HG02973 (cell line): Measurements from ENCODE around the gene KDM2A.
"Not testable (repeated sequence)": the region's sequence is repeated elsewhere in the genome, so short reads cannot be mapped to it uniquely, and the experiment has no call there.

ENCODE experiments used
- ATAC-seq: cut with Tn5 transposase; IDR thresholded peaks from one replicate; pipeline ENCODE4 v1.9.1; 2021; ENCODE audit warnings: moderate library complexity; ENCODE audit not compliant: unreplicated experiment

KDM2A gene

DNA sequence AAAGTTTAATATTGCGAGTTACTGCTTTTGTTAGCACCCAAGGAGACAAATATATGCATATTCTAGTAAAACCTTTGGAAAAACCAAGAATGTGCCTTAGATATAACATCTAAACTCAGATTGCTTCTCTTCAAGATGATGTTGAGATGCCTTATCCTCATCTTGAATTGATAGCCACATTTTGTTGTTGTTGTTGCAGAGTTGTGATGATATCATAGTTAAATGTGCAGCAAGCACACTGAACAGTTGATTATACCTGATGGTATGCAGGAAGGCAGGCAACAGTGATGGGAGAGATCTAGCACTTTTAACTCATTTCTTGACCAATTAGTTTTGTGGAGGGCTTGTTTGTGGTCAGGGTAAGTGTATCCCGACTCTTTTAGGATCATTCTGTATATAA is 48.0 kb downstream of the KDM2A start:
- no peak for ATAC-seq

DNA sequence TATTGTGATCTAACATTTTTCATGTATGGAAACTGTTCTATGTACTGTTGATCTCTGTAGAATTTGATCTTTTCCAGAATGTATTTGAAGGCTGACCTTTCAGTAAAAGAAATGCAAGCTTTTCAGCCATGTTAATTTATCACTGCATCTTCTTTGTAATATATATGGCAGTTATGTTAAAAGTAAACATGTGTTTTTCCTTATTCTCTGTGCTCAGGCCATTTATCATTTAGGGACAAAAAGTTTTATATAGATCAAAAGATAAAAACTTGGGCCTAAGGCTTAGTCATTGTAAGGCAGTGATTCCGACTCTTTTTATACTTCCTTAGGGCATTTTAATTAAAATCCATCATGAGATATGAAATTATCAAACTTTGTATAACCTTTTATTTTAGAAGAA is 48.7 kb downstream of the KDM2A start:
- ATAC-seq = no peak

DNA sequence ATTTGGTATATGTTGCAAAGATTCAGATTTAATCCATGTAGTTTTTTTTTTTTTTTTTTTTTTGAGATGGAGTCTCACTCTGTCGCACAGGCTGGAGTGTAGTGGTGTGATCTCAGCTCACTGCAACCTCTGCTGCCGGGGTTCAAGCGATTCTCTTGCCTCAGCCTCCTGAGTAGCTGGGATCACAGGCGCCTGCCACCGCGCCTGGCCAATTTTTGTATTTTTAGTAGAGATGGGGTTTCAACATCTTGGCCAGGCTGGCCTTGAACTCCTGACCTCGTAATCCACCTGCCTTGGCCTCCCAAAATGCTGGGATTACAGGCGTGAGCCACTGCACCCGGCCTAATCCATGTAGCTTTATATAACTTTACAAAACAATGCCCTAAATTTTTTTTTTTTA is 49.8 kb downstream of the KDM2A start:
- not testable (repeated sequence) for ATAC-seq

DNA sequence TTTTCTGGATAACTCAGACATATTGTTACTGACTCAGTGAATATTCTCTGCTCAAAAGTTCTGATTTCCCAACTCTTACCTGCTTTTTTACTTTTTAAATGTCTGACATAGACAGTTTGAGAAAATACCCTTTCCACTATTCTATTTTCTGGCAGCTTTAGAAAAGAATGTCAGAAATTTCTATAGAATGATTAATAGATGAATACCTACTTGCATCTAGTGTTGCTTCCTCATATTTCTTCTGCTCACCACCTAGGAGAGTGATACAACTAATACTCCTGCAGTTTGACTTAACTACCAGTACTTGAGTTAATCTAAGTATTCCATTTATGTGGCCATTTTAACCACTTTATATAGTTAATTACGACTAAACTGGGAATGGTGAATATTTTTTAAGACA is 55.2 kb downstream of the KDM2A start:
- ATAC-seq = no peak

DNA sequence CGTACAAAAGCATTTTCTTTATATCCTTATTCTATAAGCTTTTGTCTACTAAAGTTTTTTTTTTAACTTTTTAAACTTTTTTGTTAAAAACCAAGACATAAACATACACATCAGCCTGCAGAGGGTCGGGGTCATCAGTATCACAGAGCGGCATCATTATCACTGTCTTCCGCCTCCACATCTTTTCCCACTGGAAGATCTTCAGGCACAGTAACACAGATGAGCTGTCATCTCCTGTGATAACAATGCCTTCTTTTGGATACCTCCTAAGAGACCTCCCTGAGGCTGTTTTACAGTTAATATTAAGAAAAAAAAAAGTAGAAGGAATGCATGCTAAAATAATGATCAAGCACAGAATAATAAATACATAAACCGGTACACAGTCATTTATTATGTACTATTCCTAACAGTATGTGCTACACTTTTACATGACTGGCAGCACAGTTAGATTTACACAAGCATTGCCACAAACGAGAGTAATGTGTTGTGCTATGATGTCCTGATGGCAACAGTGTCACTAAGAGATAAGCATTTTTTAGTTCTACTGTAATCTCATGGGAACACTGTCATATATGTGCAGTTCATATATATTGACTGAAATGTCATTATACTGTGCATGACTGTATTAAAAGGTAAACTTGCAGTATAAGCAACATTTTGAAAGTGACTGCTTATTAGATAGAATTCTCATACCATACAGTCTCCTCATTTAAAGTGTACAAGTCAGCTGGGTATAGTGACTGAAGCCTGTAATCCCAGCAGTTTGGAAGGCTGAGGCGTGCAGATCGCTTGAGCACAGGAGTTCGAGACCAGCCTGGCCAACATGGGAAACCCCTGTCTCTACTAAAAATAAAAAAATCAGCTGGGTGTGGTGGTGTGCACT is 58.6 kb downstream of the KDM2A start:
- ATAC-seq = no peak

DNA sequence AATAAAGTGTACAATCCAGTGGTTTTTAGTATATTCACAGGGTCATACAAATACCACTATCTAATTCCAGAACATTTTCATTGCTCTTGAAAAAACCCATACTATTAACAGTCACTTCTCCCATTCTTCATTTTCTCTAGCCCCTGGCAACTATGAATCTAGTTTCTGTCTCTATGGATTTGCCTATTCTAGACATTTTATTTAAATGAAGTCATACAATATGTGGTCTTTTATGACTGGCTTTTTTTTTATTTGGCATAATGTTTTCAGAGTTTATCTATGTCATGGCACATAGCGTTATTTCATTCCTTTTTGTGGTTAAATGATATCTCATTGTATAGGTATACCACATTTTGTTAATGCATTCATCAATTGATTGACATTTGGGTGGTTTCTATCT is 59.4 kb downstream of the KDM2A start:
- no peak for ATAC-seq

DNA sequence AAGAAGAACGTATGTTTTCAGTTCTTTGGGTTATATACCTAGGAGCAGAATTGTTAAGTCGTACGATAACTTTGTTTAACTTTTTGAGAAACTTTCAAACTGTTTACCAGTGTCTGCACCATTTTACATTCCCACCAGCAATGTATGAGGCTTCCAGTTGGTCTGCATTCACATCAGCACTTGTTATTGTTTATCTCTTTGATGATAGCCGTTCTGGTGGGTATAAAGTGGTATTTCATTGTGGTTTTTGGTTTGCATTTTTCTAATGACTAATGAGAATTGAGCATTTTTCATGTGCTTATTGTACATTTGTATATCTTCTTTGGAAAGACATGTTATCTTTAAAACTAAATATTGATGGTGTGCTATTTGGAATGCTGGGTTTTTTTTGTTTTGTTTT is 59.8 kb downstream of the KDM2A start:
- ATAC-seq = no peak

DNA sequence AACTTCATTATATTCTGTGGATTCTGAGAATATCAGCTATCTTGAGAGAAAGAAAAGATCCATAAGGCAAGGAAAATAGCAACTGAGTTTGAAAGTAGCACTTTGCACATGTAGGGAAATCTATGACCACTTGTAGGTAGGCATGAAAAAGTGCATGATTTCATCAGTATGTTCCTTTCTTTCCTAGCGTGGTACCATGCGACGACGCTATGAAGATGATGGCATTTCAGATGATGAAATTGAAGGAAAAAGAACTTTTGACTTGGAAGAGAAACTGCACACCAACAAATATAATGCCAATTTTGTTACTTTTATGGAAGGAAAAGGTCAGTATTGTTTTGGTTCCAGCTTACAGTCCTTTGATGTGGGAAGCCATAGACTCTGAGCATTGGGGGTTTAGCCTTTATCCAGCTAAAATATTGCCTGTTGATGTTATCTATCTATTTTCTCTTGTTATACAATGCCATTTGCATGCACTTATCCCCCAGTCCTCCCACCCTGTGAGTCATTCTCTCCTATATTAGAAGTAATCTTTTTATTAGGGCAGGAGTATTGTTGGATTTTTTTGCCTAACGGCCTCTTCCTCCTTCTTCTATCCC is 60.9 kb downstream of the KDM2A start:
- ATAC-seq = no peak

DNA sequence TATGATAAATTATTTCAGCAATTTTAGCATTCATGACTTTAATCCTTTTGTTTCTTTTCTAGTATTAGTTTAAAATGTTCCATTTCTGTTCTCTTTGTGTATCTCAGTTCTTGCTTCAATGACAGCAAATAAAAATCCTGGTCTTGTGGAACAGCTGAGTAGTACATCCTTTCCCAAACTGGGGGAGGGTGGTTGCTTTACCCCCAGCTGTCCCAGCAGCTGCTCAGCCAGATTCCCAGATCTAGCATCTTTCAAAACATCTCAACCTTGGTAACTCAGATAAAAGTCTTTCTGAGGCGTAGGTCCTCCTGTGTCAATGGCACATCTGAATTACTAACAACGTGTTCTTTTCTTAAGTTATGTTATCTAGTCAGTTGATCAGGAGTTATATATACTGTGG is 75.0 kb downstream of the KDM2A start:
- ATAC-seq = no peak

DNA sequence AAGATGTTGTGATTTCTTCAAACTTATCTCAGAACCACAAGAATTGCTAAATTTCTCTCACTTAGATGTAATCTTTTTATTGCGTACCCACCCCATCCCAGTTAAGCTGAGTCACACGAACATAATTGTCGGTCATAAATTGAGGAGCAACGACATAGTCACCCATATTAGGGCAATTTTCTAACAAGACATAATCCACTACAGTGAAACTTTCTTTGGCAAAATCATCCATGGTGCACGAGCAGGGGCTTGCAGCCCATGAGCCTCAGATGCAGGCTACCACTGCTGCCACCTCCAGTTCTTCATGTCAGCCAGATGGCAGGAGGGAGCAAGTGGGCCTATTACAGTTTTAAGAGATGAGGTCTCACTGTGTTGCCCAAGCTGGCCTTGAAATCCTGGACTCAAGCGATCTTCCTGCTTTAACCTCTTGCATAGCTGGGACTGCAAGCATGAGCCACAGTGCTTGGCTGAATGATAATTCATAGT is 77.0 kb downstream of the KDM2A start:
- no peak for ATAC-seq

DNA sequence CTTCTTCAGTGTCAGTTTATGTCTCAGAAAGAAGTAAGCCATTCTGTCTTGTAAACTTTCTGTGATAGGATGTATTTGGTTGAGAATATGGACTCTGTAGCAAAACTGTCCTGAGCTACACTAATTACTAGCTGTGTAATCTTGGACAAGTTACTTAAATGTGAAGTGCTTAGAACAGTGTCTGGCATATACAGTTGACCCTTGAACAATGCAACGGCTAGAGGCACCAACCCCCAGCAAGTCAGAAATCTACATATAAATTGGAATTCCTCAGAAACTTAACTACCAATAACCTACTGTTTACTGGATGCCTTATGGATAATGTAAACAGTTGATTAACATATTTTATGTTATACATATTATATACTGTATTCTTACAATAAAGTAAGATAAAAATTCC is 78.5 kb downstream of the KDM2A start:
- no peak for ATAC-seq

DNA sequence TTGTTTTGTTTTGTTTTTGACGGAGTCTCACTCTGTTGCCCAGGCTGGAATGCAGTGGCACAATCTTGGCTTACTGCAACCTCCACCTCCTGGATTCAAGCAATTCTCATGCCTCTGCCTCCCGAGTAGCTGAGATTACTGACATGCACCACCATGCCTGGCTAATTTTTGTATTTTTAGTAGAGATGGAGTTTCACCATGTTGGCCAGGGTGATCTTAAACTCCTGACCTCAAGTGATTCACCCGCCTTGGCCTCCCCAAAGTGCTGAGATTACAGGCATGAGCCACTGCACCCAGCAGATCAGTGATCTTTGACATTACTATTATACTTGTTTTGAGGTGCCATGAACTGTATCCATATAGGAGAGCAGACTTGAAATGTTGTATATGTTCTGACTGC is 79.7 kb downstream of the KDM2A start:
- not testable (repeated sequence) for ATAC-seq

DNA sequence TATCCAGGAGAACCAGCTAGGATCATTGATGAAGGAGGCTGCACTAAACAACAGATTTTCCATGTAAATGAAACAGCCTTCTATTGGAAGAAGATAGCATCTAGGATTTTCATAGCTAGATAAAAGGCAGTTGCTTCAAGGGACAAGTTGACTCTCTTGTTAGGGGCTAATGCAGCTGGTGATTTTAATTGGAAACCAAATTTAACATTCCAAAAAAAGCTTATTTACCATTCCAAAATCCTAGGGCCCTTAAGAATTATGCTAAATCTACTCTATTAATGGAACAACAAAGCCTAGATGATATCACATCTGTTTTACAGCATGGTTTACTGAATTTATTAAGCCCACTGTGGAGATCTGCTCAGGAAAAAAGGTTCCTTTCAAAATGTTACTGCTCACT is 80.7 kb downstream of the KDM2A start:
- no peak for ATAC-seq

DNA sequence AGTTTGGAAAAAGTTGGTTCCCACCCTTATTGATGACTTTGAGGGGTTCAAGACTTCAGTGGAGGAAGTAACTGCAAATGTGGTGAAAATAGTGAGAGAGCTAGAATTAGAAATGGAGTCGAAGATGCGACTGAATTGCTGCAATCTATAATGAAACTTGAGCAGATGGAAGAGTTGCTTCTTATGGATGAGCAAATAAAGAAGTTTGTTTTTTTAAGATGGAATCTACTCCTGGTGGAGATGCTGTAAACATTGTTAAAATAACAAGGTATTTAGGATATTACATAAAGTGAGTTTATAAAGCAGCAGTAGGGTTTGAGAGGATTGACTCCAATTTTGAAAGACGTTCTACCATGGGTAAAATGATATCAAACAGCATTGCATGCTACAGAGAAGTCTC is 83.0 kb downstream of the KDM2A start:
- ATAC-seq = no peak

DNA sequence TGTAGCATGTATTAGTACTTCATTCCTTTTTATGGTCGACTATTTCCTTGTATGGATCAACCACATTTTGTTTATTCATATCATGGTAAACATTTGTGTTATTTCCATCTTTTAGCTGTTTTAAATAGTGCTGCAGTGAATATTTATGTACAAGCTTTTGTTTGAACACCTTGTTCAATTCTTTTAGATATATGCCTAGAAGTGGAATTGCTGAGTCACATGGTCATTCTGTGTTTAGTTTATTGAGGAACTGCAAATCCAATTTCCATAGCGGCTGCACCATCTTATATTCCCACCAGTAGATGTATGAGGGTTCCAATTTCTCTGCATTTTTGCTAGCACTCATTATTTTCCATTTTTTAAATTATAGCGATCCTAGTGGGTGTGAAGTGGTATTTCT is 85.8 kb downstream of the KDM2A start:
- ATAC-seq = no peak

DNA sequence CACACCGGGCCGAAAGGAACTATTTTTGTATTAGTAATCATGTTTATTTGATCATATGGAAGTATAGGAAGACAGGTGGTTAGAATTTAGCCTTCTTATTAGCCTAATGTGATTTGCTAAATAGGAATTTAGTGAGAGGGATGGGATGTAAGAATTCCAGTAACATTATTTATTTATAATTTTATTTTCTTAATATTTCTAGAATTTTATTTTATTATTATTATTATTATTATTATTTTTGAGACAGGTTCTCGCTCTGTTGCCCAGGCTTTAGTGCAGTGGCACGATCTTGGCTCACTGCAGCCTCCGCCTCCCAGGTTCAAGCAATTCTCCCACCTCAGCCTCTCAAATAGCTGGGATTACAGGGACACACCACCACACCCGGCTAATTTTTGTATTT is 90.2 kb downstream of the KDM2A start:
- ATAC-seq = not testable (repeated sequence)

DNA sequence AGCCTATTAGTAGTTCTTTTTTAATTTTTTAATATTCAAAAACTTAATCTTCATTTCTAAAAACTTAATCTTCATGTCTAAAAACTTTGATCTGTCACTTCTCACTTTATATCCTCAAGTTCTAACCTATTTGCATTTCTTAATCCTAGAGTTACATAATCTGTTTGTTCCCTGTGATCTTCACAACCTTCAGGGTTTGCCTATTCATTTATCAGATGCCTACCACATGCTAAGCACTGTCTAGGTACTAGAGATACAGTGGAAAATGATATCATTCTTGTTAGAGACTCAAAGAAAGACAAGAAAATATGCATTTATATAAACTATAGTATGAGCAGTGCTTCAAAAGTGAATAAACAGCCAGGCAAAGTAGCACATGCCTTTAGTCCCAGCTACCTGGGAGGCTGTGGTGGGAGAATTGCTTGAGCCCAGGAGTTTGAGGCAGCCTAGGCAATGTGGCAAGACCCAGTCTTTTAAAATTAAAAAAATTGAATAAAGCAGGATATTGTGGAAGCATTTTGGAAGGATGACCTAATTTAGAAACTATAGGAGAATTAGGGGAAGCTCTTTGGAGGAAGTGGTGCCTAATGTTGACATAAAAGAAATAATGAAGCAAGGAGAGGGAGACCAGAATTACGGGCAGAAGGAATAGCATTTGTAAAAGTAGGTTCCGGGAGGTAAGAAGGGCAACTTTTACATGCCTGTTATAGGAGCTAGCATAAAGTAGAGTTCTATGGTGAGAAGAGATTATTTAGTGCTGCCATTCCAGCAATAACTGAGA is 92.8 kb downstream of the KDM2A start:
- ATAC-seq = no peak

DNA sequence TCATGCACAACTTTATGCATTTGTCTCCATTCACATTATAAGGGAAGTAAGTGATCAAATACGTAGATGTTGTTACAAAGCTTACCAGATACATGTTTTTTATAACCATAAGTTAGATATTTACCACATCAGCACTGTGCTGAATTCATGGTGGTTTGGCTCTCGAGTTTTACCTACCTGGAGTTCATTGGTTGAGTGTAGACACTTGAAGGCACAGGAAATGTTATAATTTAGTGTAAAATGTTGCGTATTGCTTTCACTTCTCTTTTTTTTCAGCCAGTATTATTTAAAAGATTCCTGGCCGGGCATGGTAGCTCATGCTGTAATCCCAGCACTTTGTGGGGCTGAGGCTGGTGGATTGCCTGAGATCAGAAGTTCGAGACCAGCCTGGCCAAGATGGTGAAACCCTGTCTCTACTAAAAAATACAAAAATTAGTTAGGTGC is 94.1 kb downstream of the KDM2A start:
- no peak for ATAC-seq

DNA sequence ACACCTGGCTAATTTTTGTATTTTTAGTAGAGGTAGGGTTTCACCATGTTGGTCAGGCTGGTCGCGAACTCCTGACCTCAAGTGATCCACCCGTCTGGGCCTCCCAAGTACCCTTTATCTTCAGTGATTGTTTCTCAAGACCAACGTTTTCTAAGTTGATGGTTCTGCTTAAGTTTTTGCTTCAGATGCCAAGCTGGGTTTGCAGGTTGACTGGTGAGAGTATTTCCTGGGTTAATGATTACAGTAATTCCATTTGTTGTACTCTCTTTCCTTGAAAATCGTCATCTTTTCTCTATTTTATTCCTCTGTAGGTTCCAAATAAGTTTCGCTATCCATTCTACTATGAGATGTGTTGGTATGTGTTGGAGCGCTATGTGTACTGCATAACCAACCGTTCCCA is 108.7 kb downstream of the KDM2A start:
- no peak for ATAC-seq

DNA sequence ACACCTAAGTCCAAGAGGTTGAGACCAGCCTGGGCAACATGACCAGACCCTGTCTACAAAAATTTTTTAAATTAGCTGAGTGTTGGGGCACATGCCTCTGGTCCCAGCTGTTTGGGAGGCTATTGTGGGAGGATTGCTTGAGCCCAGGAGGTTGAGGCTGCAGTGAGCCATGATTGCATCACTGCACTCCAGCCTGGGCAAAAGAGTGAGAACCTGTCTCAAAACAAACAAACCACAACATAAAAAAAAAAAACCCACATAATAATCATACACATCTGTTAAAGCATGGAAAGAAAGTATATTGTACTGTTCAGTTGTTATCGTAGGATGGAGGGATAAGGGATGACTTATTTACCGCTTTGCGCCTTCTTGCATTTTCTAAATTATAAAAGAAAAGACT is 111.3 kb downstream of the KDM2A start:
- ATAC-seq = no peak

DNA sequence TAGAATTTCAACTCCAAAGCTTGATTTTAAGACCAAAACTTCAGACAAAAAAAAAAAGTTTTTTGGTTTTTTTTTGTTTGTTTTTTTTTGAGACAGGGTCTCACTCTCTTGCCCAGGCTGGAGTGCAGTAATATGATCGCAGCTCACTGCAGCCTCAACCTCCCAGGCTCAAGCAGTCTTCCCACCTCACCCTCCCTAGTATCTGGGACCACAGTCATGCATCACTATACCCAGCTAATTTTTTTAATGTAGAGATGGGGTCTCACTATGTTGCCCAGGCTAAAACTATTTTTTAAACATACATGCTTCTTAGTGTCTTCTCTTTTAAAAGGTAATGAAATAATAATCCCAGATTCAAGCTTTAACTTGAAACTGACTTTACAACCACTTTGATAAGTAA is 111.8 kb downstream of the KDM2A start:
- ATAC-seq = no peak
